A549 (cell line): ENCODE measurements around the gene PPP2R5B. TPM values are rescaled to one million over a fixed set of nuclear protein-coding genes. Genes with fewer than 3 reads are reported as not detected.

Experiments used
- ATAC-seq, 2 experiments: fragments of 200-7000 bp in 1 of 2; fragments of >200 bp in 1 of 2; cut with Nextera tagmentation in 1 of 2; cut with Tn5 transposase in 1 of 2; 3 replicates each; pipeline versions ENCODE4 v1.8.0 to v1.9.1; 2018 to 2020; ENCODE audit warnings: mild to moderate bottlenecking in 1 of 2, moderate library complexity in 1 of 2
- CTCF ChIA-PET: fragments of 300-600 bp; sonication (Branson Sonifier 250); formaldehyde crosslinking; extraction: SDS; loops from one replicate; lab custom pipeline; 2021; ENCODE audit warnings: antibody characterized with exemption, inconsistent platforms; lab: Yijun Ruan, JAX
- POLR2A ChIA-PET: fragments of 350-600 bp; formaldehyde crosslinking; extraction: SDS; loops from one replicate; lab custom pipeline; 2021; ENCODE audit warnings: antibody characterized with exemption, inconsistent platforms; lab: Yijun Ruan, JAX
- DNase-seq, 2 experiments: peaks; one replicate each; pipeline versions ENCODE4 v3.0.0 to v3.0.0-alpha.2; 2011 to 2016; ENCODE audit warnings: low read depth in 1 of 2, low spot score in 1 of 2
- FAIRE-seq: peaks from 2 replicates; lab custom pipeline; 2011; peaks lifted over from hg19 to GRCh38; lab: Jason Lieb, UNC
- H3K27ac ChIP-seq, 2 experiments: fragments of >200 bp; sonication (Bioruptor Twin); formaldehyde crosslinking; 3 replicates each; pipeline ENCODE4 v1.5.1; 2016 to 2017
- H3K4me1 ChIP-seq: fragments of >200 bp; sonication (Bioruptor Twin); formaldehyde crosslinking; 3 replicates; pipeline ENCODE4 v1.6.1; 2016
- H3K4me2 ChIP-seq: fragments of >200 bp; sonication (Bioruptor Twin); formaldehyde crosslinking; 3 replicates; pipeline ENCODE4 v1.6.1; 2016
- H3K4me3 ChIP-seq: fragments of >200 bp; sonication (Bioruptor Twin); formaldehyde crosslinking; 3 replicates; pipeline ENCODE4 v1.5.1; 2016
- H3K9me3 ChIP-seq: fragments of >200 bp; sonication (Bioruptor Twin); formaldehyde crosslinking; 3 replicates; pipeline ENCODE4 v1.6.1; 2016
- CHD2 ChIP-seq: fragments of 150-350 bp; IDR thresholded peaks from 2 replicates; pipeline ENCODE4 v1.6.1; 2014; ENCODE audit warnings: low read length; ENCODE audit not compliant: partially characterized antibody
- CTCF ChIP-seq: fragments of >200 bp; sonication (Bioruptor Twin); formaldehyde crosslinking; IDR thresholded peaks from 3 replicates; pipeline ENCODE4 v1.5.1; 2016
- FOSL2 ChIP-seq, 2 experiments: fragments of 450-650 bp in 1 of 2; fragments of >200 bp in 1 of 2; sonication (Bioruptor Twin) in 1 of 2; formaldehyde crosslinking; IDR thresholded peaks; 2 replicates each; pipeline versions ENCODE4 v1.5.0 to v1.6.1; 2016 to 2020; ENCODE audit warnings: mild to moderate bottlenecking in 1 of 2, moderate library complexity in 1 of 2
- GATA3 ChIP-seq: IDR thresholded peaks from 2 replicates; pipeline ENCODE4 v1.6.1; 2012; ENCODE audit warnings: borderline replicate concordance
- HEYL ChIP-seq: fragments of 250-450 bp; sonication (Bioruptor Pico); IDR thresholded peaks from 2 replicates; pipeline ENCODE4 v1.8.0; 2021; ENCODE audit warnings: mild to moderate bottlenecking, moderate library complexity
- HOXB13 ChIP-seq: fragments of 250-450 bp; sonication (Bioruptor Pico); IDR thresholded peaks from 2 replicates; pipeline ENCODE4 v1.5.0; 2020; ENCODE audit warnings: low read depth, mild to moderate bottlenecking, moderate library complexity
- HOXB5 ChIP-seq: fragments of 250-450 bp; sonication (Bioruptor Pico); IDR thresholded peaks from 2 replicates; pipeline ENCODE4 v1.5.0; 2020; ENCODE audit warnings: mild to moderate bottlenecking, moderate library complexity
- JUN ChIP-seq, 2 experiments: fragments of >200 bp; sonication (Bioruptor Twin); formaldehyde crosslinking; IDR thresholded peaks; 2 replicates in 1 of 2; 3 replicates in 1 of 2; pipeline ENCODE4 v1.6.1; 2016 to 2017
- MAZ ChIP-seq: fragments of 150-350 bp; IDR thresholded peaks from 2 replicates; pipeline ENCODE4 v1.6.1; 2014; ENCODE audit warnings: antibody characterized with exemption, low read depth, low read length, borderline replicate concordance
- PHF8 ChIP-seq: fragments of 200-600 bp; sonication (generic); IDR thresholded peaks from 2 replicates; pipeline ENCODE4 v1.6.1; 2016; ENCODE audit warnings: low read depth, mild to moderate bottlenecking, antibody characterized with exemption, moderate library complexity, borderline replicate concordance
- RNF2 ChIP-seq: fragments of 200-600 bp; sonication (generic); IDR thresholded peaks from 2 replicates; pipeline ENCODE4 v1.6.1; 2016; ENCODE audit warnings: low read depth, mild to moderate bottlenecking, antibody characterized with exemption, moderate library complexity, borderline replicate concordance
- SMC3 ChIP-seq: fragments of >200 bp; sonication (Bioruptor Twin); formaldehyde crosslinking; IDR thresholded peaks from 3 replicates; pipeline ENCODE4 v1.6.1; 2018; ENCODE audit warnings: inconsistent platforms
- SREBF2 ChIP-seq: fragments of 450-650 bp; IDR thresholded peaks from 2 replicates; pipeline ENCODE4 v1.6.1; 2014; ENCODE audit warnings: mild to moderate bottlenecking, moderate library complexity
- ZNF302 ChIP-seq: fragments of 250-450 bp; sonication (Bioruptor Pico); IDR thresholded peaks from 2 replicates; pipeline ENCODE4 v1.9.0; 2021; ENCODE audit warnings: inconsistent platforms, mild to moderate bottlenecking, moderate library complexity
- WGBS: methylation state at CpG from one replicate; pipeline ENCODE4 v1.1.6; 2017; ENCODE audit errors: missing lambda C conversion rate; 5-methylcytosine and 5-hydroxymethylcytosine counted together
- polyA plus RNA-seq, 4 experiments: library from polyadenylated mRNA; depleted of rRNA in 3 of 4; stranded (reverse); fragments of >200 nt; fragmentation: RNase III in 1 of 4; extraction: RNeasy Plus Mini Kit Qiagen cat#74134 plus additional on column Dnase treatment in 1 of 4; gene quantifications; 2 replicates in 3 of 4; 3 replicates in 1 of 4; pipeline ENCODE4 v1.2.3, GENCODE V29; 2011 to 2017
- TF ChIP-seq, protein P1 (sequence below): IDR thresholded peaks from 2 replicates; pipeline ENCODE4 v1.6.1; 2012
- TF ChIP-seq, protein P2 (sequence below): IDR thresholded peaks from 2 replicates; pipeline ENCODE4 v1.6.1; 2012; ENCODE audit warnings: low read depth, borderline replicate concordance
- TF ChIP-seq, protein P3 (sequence below): fragments of >200 bp; sonication (Bioruptor Twin); formaldehyde crosslinking; IDR thresholded peaks from 3 replicates; pipeline ENCODE4 v1.6.1; 2016
- TF ChIP-seq, protein P4 (sequence below): fragments of 450-650 bp; IDR thresholded peaks from 2 replicates; pipeline ENCODE4 v1.6.1; 2014; ENCODE audit warnings: antibody characterized with exemption
- TF ChIP-seq, protein P5 (sequence below): fragments of 200-600 bp; sonication (generic); IDR thresholded peaks from 2 replicates; pipeline ENCODE4 v1.6.1; 2016; ENCODE audit warnings: antibody characterized with exemption, mild to moderate bottlenecking, moderate library complexity

The PPP2R5B gene
- polyA plus RNA-seq, 2 of the 4 experiments (the other 2 are of a cell fraction) = 5.7 to 6.9 TPM

DNA sequence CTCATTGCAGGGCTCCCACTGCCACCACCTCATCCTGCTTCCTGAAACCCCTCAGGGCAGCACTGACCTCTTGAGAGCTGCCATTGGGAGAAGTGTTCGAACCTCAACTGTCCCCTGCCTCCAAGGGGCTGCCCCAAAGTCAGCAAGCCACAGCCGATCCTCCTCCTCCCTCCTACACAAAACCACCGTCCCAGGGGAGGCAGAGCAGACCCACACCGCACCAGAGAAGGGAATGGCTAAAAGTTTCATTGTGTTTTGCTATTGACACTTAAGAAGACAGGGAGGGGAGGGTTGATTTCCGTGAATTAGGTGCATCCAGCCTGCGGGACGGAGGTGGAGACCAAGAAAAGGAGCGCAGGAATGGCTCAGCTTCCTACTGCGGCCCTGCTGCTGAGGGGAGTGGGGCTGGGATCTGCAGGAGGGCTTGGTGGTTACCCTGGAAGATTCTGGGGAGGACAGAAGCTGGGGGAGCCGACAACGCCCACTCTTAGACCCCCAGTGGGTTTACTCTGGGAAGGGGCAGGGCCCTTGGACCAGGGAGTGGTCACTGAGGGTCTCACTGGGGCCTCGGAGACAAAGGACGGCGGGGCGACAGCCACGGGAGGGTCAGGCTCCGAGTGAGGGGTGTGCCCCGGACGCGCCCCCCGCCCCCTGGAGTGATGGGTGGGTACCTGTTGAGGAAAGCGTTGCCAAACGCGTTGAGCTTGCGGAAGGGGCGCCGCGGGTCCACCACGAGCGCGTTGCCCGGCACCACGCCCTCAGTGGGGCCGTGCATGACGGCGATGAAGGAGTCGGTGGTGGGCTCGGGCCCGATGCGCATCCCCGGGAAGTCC lies 46.9 kb upstream of the PPP2R5B start:
- ChIA-PET POLR2A (interaction anchor here (0.7 to 4.4 kb wide), 11 partner anchors 9 to 33 kb away, joined by 3 to 27 read pairs (median 5); partner anchors contain the start of gene CDC42BPG), CTCF (interaction anchor here (0.5 to 31.5 kb wide), 10 partner anchors 14 to 286 kb away, joined by 3 to 1607 read pairs (median 4); partner anchors contain the start of genes ARL2 and CDC42BPG)
- FAIRE-seq = no peak
- H3K4me2 ChIP-seq = peak overlapping the region; percentile 95
- peak; percentile 17 to 28; a peak in 4 of 6 replicates for ATAC-seq
- peak overlapping the region; percentile 90 for H3K4me3 ChIP-seq
- peak overlapping the region; percentile 88 to 92 for H3K27ac ChIP-seq
- no peak for DNase-seq
- 1% methylated on average over 39 of the region's 41 CpGs for WGBS
- TF ChIP-seq, protein P1, sequence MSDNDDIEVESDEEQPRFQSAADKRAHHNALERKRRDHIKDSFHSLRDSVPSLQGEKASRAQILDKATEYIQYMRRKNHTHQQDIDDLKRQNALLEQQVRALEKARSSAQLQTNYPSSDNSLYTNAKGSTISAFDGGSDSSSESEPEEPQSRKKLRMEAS = peak; percentile 50; the same call in 1 of the 2 replicates
- TF ChIP-seq SMC3 = no peak
- TF ChIP-seq, all 56 proteins: peak for 1
- Histone ChIP-seq H3K9me3 (no peaks in the 10 kb centered on the region), H3K4me1 (peaks cover 34% of the 10 kb centered on the region)

DNA sequence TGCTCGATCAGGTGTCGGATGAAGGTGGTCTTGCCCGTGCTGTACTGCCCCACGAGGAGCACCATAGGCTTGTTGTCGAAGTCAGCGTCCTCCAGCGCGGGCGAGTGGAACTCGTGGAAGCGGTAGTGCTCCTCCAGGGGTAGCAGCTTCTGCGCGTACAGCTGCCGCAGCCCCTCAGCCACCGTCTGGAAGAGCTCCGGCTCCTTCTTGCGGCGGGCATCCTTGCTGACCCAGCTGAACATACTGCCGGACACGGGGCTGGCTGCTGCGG lies 46.3 kb upstream of the PPP2R5B start:
- Histone ChIP-seq H3K9me3 (no peaks in the 10 kb centered on the region), H3K4me1 (peaks cover 28% of the 10 kb centered on the region), H3K27ac (peak overlapping the region; percentile 88 to 92), H3K4me3 (peak overlapping the region; percentile 90)
- FAIRE-seq = no peak
- CTCF ChIA-PET = interaction anchor here (0.5 to 31.5 kb wide), 9 partner anchors 13 to 286 kb away, joined by 3 to 1607 read pairs (median 4); partner anchors contain the start of genes ARL2 and CDC42BPG
- WGBS = 4% methylated on average over 10 of the region's 21 CpGs
- peak; percentile 49 to 54 for ATAC-seq
- POLR2A ChIA-PET = interaction anchor here (0.7 to 4.4 kb wide), 11 partner anchors 10 to 34 kb away, joined by 3 to 27 read pairs (median 5); partner anchors contain the start of gene CDC42BPG
- no peak for DNase-seq
- TF ChIP-seq SREBF2 = no peak
- no peak for TF ChIP-seq ZNF302
- TF ChIP-seq RNF2 = no peak
- TF ChIP-seq HOXB13 (CRISPR knock-in tag) = no peak
- peak; percentile 54; the same call in 1 of the 2 replicates for TF ChIP-seq PHF8
- TF ChIP-seq, protein P2, sequence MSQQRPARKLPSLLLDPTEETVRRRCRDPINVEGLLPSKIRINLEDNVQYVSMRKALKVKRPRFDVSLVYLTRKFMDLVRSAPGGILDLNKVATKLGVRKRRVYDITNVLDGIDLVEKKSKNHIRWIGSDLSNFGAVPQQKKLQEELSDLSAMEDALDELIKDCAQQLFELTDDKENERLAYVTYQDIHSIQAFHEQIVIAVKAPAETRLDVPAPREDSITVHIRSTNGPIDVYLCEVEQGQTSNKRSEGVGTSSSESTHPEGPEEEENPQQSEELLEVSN = peak; percentile 48; the same call in 1 of the 2 replicates
- no peak for TF ChIP-seq GATA3
- TF ChIP-seq, protein P3, sequence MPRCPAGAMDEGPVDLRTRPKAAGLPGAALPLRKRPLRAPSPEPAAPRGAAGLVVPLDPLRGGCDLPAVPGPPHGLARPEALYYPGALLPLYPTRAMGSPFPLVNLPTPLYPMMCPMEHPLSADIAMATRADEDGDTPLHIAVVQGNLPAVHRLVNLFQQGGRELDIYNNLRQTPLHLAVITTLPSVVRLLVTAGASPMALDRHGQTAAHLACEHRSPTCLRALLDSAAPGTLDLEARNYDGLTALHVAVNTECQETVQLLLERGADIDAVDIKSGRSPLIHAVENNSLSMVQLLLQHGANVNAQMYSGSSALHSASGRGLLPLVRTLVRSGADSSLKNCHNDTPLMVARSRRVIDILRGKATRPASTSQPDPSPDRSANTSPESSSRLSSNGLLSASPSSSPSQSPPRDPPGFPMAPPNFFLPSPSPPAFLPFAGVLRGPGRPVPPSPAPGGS = no peak
- TF ChIP-seq, all 56 proteins: peak for 2
- peak overlapping the region; percentile 95 for H3K4me2 ChIP-seq

DNA sequence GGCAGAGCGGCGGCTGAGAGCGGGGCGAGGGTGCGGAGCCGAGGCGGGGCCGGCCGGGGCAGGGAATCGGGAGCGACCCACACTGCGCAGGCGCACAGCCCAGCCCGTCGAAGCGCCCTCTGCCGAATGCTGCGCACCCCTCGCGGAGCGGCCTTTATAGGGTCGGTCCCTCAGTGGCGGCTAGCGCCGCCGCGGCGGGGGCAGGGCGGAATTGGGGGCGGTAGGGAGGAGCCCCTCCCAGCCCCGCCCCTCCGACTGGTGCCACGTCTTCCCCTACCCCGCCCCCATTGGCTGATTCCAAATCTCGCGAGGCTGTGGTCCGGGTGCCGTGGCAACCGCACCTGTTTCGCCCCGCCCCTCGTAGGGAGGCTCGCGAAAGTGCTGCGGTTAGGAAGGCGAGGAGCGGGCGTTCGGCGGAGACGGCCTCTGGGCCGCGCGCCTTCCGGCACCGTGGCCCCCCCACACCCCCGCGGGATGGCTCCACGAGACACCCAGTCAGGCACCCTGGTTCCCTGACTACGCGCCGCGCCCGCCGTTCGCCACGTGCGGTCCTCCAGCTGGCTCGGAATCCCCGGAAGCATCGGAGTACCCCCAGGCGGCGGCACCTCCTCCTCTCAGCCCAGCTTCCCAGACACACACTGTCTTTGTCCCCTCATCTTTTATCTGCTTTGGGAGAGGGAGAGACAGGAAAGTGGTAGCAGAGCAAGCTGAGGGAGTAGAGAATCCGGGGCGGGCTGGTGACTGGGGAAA lies 45.8 kb upstream of the PPP2R5B start, which contains the start of gene EHD1:
EHD1 (minus strand) TSS at position 128 of the 750 bp plus-strand sequence. CDS start 157 bp downstream, outside the sequence.
- peak; percentile 97 to 98 for DNase-seq
- POLR2A ChIA-PET = interaction anchor here (0.7 to 4.4 kb wide), 12 partner anchors 9 to 34 kb away, joined by 3 to 27 read pairs (median 4); partner anchors contain the start of gene CDC42BPG
- Histone ChIP-seq H3K4me2 (peak within 1 kb of the TSS; percentile 95), H3K9me3 (no peaks in the 10 kb centered on the region), H3K4me1 (peaks cover 24% of the 10 kb centered on the region), H3K4me3 (peak within 1 kb of the TSS; percentile 90), H3K27ac (peak within 1 kb of the TSS; percentile 92 to 97)
- 2% methylated on average over 23 of the region's 75 CpGs for WGBS
- CTCF ChIA-PET = interaction anchor here (0.9 to 31.5 kb wide), 8 partner anchors 13 to 156 kb away, joined by 3 to 1607 read pairs (median 4); partner anchors contain the start of genes ARL2 and CDC42BPG
- no peak for FAIRE-seq
- peak; percentile 77 to 89 for ATAC-seq
- TF ChIP-seq MAZ = 0 out of 2 replicates have a peak, but pooled peaks have one; percentile 72
- TF ChIP-seq HOXB5 (CRISPR knock-in tag) = peak; percentile 31; the same call in 1 of the 2 replicates
- peak; percentile 95 for TF ChIP-seq CHD2
- TF ChIP-seq HEYL = no peak
- peak; percentile 84 for TF ChIP-seq SMC3
- TF ChIP-seq, protein P4, sequence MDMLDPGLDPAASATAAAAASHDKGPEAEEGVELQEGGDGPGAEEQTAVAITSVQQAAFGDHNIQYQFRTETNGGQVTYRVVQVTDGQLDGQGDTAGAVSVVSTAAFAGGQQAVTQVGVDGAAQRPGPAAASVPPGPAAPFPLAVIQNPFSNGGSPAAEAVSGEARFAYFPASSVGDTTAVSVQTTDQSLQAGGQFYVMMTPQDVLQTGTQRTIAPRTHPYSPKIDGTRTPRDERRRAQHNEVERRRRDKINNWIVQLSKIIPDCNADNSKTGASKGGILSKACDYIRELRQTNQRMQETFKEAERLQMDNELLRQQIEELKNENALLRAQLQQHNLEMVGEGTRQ = peak; percentile 18; the same call in 1 of the 2 replicates
- peak; percentile 69 for TF ChIP-seq CTCF
- TF ChIP-seq, protein P1 = peak; percentile 94
- peak; percentile 89 to 95 for TF ChIP-seq JUN (IDR thresholded peaks at IDR 0.05)
- TF ChIP-seq FOSL2 (IDR thresholded peaks at IDR 0.05) = no peak
- no peak for TF ChIP-seq FOSL2 (CRISPR knock-in tag; IDR thresholded peaks at IDR 0.05)
- TF ChIP-seq, protein P5, sequence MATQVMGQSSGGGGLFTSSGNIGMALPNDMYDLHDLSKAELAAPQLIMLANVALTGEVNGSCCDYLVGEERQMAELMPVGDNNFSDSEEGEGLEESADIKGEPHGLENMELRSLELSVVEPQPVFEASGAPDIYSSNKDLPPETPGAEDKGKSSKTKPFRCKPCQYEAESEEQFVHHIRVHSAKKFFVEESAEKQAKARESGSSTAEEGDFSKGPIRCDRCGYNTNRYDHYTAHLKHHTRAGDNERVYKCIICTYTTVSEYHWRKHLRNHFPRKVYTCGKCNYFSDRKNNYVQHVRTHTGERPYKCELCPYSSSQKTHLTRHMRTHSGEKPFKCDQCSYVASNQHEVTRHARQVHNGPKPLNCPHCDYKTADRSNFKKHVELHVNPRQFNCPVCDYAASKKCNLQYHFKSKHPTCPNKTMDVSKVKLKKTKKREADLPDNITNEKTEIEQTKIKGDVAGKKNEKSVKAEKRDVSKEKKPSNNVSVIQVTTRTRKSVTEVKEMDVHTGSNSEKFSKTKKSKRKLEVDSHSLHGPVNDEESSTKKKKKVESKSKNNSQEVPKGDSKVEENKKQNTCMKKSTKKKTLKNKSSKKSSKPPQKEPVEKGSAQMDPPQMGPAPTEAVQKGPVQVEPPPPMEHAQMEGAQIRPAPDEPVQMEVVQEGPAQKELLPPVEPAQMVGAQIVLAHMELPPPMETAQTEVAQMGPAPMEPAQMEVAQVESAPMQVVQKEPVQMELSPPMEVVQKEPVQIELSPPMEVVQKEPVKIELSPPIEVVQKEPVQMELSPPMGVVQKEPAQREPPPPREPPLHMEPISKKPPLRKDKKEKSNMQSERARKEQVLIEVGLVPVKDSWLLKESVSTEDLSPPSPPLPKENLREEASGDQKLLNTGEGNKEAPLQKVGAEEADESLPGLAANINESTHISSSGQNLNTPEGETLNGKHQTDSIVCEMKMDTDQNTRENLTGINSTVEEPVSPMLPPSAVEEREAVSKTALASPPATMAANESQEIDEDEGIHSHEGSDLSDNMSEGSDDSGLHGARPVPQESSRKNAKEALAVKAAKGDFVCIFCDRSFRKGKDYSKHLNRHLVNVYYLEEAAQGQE = peak; percentile 90
